HEK293 (cell line): ENCODE measurements around the gene DMRTA2.

Experiments used
- ZNF133 ChIP-seq: fragments of 450-650 bp; formaldehyde crosslinking; IDR thresholded peaks from 2 replicates; pipeline ENCODE4 v1.5.1; 2016; ENCODE audit warnings: missing biosample characterization, missing genetic modification characterization
- ZNF629 ChIP-seq: fragments of 450-650 bp; formaldehyde crosslinking; IDR thresholded peaks from 2 replicates; pipeline ENCODE4 v1.5.1; 2017; ENCODE audit warnings: missing biosample characterization, missing genetic modification characterization
- TF ChIP-seq, protein P1 (sequence below): fragments of 450-650 bp; IDR thresholded peaks from 2 replicates; pipeline ENCODE4 v1.5.1; 2018; ENCODE audit warnings: missing biosample characterization, missing genetic modification characterization
- TF ChIP-seq, protein P2 (sequence below): fragments of 450-650 bp; formaldehyde crosslinking; IDR thresholded peaks from 2 replicates; pipeline ENCODE4 v1.5.1; 2016; ENCODE audit warnings: missing biosample characterization, missing genetic modification characterization

DNA sequence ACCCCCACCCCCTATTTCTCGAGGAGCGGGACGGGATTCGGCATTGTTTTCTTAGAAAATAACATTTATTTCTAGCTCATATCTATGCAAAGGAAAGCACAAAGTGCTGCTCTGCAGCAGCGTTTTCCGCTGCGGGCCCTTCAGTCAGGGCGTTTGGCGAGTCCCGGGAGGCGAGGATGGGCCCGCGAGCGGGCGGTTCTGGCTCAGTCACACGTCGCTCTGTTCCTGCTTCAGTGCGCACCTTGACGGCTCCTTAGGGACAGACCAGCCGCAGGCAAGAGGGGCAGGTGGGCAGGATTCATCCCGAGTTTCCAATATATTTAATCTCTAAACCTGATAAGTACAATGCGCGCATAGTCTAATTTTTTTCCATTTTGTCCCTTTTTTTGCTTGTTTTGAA is 5.7 kb downstream of the DMRTA2 start:
- TF ChIP-seq ZNF133 (tag by site-specific recombination) (no peak), ZNF629 (no peak)
- TF ChIP-seq, protein P1, sequence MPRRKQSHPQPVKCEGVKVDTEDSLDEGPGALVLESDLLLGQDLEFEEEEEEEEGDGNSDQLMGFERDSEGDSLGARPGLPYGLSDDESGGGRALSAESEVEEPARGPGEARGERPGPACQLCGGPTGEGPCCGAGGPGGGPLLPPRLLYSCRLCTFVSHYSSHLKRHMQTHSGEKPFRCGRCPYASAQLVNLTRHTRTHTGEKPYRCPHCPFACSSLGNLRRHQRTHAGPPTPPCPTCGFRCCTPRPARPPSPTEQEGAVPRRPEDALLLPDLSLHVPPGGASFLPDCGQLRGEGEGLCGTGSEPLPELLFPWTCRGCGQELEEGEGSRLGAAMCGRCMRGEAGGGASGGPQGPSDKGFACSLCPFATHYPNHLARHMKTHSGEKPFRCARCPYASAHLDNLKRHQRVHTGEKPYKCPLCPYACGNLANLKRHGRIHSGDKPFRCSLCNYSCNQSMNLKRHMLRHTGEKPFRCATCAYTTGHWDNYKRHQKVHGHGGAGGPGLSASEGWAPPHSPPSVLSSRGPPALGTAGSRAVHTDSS (tag by site-specific recombination), result no peak
- TF ChIP-seq, protein P2, sequence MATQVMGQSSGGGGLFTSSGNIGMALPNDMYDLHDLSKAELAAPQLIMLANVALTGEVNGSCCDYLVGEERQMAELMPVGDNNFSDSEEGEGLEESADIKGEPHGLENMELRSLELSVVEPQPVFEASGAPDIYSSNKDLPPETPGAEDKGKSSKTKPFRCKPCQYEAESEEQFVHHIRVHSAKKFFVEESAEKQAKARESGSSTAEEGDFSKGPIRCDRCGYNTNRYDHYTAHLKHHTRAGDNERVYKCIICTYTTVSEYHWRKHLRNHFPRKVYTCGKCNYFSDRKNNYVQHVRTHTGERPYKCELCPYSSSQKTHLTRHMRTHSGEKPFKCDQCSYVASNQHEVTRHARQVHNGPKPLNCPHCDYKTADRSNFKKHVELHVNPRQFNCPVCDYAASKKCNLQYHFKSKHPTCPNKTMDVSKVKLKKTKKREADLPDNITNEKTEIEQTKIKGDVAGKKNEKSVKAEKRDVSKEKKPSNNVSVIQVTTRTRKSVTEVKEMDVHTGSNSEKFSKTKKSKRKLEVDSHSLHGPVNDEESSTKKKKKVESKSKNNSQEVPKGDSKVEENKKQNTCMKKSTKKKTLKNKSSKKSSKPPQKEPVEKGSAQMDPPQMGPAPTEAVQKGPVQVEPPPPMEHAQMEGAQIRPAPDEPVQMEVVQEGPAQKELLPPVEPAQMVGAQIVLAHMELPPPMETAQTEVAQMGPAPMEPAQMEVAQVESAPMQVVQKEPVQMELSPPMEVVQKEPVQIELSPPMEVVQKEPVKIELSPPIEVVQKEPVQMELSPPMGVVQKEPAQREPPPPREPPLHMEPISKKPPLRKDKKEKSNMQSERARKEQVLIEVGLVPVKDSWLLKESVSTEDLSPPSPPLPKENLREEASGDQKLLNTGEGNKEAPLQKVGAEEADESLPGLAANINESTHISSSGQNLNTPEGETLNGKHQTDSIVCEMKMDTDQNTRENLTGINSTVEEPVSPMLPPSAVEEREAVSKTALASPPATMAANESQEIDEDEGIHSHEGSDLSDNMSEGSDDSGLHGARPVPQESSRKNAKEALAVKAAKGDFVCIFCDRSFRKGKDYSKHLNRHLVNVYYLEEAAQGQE (tag by site-specific recombination), result no peak
